HG03135 (cell line): Measurements from ENCODE around the gene CX3CL1.
"Not testable (repeated sequence)": the region's sequence is repeated elsewhere in the genome, so short reads cannot be mapped to it uniquely, and the experiment has no call there.

Experiments used
- ATAC-seq: cut with Tn5 transposase; IDR thresholded peaks from one replicate; pipeline ENCODE4 v1.9.1; 2021; ENCODE audit warnings: mild to moderate bottlenecking, moderate library complexity; ENCODE audit not compliant: unreplicated experiment

CX3CL1 gene

GRCh38 chr16:57381791-57382534, 9.7 kb downstream of the CX3CL1 start:
- no peak for ATAC-seq

DNA sequence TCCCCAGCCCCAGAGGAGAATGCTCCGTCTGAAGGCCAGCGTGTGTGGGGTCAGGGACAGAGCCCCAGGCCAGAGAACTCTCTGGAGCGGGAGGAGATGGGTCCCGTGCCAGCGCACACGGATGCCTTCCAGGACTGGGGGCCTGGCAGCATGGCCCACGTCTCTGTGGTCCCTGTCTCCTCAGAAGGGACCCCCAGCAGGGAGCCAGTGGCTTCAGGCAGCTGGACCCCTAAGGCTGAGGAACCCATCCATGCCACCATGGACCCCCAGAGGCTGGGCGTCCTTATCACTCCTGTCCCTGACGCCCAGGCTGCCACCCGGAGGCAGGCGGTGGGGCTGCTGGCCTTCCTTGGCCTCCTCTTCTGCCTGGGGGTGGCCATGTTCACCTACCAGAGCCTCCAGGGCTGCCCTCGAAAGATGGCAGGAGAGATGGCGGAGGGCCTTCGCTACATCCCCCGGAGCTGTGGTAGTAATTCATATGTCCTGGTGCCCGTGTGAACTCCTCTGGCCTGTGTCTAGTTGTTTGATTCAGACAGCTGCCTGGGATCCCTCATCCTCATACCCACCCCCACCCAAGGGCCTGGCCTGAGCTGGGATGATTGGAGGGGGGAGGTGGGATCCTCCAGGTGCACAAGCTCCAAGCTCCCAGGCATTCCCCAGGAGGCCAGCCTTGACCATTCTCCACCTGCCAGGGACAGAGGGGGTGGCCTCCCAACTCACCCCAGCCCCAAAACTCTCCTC, 10.4 kb downstream of the CX3CL1 start:
- no peak for ATAC-seq

DNA sequence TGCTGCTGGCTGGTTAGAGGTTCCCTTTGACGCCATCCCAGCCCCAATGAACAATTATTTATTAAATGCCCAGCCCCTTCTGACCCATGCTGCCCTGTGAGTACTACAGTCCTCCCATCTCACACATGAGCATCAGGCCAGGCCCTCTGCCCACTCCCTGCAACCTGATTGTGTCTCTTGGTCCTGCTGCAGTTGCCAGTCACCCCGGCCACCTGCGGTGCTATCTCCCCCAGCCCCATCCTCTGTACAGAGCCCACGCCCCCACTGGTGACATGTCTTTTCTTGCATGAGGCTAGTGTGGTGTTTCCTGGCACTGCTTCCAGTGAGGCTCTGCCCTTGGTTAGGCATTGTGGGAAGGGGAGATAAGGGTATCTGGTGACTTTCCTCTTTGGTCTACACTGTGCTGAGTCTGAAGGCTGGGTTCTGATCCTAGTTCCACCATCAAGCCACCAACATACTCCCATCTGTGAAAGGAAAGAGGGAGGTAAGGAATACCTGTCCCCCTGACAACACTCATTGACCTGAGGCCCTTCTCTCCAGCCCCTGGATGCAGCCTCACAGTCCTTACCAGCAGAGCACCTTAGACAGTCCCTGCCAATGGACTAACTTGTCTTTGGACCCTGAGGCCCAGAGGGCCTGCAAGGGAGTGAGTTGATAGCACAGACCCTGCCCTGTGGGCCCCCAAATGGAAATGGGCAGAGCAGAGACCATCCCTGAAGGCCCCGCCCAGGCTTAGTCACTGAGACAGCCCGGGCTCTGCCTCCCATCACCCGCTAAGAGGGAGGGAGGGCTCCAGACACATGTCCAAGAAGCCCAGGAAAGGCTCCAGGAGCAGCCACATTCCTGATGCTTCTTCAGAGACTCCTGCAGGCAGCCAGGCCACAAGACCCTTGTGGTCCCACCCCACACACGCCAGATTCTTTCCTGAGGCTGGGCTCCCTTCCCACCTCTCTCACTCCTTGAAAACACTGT, 11.3 kb downstream of the CX3CL1 start:
- no peak for ATAC-seq

DNA sequence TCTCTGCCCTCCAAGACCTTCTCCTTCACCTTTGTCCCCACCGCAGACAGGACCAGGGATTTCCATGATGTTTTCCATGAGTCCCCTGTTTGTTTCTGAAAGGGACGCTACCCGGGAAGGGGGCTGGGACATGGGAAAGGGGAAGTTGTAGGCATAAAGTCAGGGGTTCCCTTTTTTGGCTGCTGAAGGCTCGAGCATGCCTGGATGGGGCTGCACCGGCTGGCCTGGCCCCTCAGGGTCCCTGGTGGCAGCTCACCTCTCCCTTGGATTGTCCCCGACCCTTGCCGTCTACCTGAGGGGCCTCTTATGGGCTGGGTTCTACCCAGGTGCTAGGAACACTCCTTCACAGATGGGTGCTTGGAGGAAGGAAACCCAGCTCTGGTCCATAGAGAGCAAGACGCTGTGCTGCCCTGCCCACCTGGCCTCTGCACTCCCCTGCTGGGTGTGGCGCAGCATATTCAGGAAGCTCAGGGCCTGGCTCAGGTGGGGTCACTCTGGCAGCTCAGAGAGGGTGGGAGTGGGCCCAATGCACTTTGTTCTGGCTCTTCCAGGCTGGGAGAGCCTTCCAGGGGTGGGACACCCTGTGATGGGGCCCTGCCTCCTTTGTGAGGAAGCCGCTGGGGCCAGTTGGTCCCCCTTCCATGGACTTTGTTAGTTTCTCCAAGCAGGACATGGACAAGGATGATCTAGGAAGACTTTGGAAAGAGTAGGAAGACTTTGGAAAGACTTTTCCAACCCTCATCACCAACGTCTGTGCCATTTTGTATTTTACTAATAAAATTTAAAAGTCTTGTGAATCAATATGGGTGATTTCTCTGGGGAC, 12.2 kb downstream of the CX3CL1 start:
- no peak for ATAC-seq

- no peak for ATAC-seq
Measured at GRCh38 chr16:57385083-57385482, 12.8 kb downstream of the CX3CL1 start.

GRCh38 chr16:57386381-57386951, 14.2 kb downstream of the CX3CL1 start:
- ATAC-seq = no peak

DNA sequence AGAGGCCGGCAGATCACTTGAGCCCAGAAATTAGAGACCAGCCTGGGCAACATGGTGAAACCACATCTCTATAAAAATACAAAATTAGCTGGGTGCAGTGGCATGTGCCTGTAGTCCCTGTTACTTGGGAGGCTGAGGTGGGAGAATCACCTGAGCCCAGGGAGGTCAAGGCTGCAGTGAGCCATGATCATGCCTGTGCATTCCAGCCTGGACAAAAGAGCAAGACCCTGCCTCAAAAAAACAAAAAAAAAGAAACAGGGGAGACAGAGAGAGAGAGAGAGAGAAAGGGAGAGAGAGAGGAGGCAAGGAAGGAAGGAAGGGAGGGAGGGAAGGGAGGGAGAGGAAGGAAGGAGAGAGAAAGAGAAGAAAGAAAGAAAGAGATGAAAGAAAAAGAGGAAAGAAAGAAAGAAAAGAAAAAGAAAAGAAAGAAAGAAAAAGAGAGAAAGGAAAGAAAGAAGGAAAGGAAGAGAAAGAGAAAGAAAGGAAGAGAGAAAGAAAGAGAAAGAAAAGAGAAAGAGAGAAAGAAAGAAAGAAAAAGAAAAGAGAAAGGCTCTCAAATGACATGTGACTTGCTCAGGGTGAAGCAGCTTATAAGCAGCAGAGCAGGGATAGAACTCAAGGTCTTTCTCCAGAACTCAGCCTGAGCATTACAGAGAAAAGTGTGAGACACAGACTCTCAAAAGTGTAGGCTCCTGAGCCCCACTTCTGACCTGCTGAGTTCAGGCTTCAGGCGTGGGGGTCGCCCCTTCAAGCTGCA, 15.5 kb downstream of the CX3CL1 start:
- no peak for ATAC-seq

GRCh38 chr16:57388359-57389086, 16.2 kb downstream of the CX3CL1 start:
- ATAC-seq = no peak

- no peak for ATAC-seq
Measured at GRCh38 chr16:57389087-57389468, 16.8 kb downstream of the CX3CL1 start.

- no peak for ATAC-seq
Measured at GRCh38 chr16:57390636-57391295, 18.5 kb downstream of the CX3CL1 start.

DNA sequence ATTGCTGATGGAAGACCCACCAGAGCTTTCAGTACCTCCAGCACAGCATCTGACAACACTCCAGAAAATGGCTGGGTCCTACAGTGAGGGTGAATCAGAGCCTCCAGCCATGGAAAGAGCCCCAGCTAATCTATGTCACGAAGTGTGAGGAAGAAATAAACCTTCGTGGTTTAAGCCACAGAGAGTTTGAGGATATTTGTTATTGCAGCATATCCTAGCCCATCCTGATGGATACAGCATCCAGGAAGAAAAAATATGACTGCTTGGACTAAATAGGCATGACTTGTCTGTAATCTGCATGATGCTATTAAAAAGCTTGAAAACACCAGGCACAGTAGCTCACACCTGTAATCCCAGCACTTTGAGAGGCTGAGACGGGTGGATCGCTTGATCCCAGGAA, 19.0 kb downstream of the CX3CL1 start:
- no peak for ATAC-seq

- ATAC-seq = no peak
Measured at GRCh38 chr16:57391708-57392107, 19.4 kb downstream of the CX3CL1 start.

DNA sequence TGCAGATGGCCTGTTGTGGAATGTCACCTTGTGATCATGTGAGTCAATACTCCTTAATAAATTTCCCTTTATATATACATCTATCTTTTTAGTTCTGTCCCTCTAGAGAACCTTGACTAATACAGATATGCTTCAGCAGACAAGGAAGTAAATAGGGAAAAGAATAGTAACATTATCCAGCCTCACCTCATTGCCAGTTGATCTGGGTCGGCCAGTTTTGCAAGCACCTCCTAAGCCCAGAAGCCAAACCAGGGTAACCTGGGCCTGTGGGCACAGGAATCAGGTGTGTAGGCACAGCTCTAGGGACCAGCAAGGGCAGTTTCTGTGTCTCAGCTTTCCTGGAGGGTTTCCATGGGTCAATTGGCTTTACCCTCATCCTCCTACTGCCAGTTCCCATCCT, 20.4 kb downstream of the CX3CL1 start:
- ATAC-seq = no peak

GRCh38 chr16:57394444-57394843, 22.2 kb downstream of the CX3CL1 start:
- ATAC-seq = no peak

- ATAC-seq = no peak
Measured at GRCh38 chr16:57395026-57395425, 22.7 kb downstream of the CX3CL1 start.

- no peak for ATAC-seq
Measured at GRCh38 chr16:57396786-57397185, 24.5 kb downstream of the CX3CL1 start.

GRCh38 chr16:57397493-57397892, 25.2 kb downstream of the CX3CL1 start:
- not testable (repeated sequence) for ATAC-seq

GRCh38 chr16:57401943-57402640, 29.8 kb downstream of the CX3CL1 start:
- no peak for ATAC-seq
